OCI-LY3 (cell line): ENCODE data around the gene GRIK4.

Experiments
- EZH2phosphoT487 ChIP-seq: fragments of 200-600 bp; shearing (Covaris generic); IDR thresholded peaks from 2 replicates; pipeline ENCODE4 v1.6.1; 2018; ENCODE audit warnings: antibody characterized with exemption, mixed run types, low read depth
- TF ChIP-seq, protein P1 (sequence below): fragments of 200-600, 300-600 bp; sonication (generic); IDR thresholded peaks from 2 replicates; pipeline ENCODE4 v1.5.1; 2014; ENCODE audit warnings: antibody characterized with exemption, low read length, low read depth

DNA sequence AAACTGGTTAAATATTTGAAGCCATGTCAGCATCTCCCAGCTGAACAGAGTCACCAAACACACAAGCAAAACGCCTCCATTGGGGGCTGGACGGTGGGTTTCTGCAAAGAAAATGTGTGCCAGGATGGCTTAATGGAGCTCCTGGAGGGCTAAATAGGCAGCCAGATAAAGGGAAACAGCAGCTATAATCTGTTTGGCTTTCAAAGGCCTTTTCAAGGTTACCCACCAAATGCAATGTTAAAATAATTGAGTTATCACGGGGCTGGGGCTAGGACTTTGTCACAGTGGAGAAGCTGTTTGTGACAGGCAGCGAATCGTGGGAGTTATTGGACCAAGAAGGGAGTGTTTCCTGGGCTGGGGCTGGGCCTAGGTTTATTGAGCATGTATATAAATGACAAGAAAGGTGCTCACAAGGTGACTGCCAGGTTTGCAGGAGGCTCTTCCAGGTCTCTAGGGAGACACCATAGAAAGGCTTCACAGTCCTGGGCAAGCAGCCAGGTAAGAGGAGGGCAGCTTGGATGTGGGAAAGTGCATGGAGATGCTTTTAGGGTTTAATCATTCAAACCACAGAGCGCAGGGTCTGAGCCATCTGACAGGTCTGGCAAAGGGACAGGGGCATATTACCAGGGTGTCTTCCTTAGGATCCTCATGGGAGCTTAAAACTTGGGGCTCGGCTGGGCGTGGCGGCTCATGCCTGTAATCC, 28.3 kb downstream of the GRIK4 start:
- TF ChIP-seq, protein P1, sequence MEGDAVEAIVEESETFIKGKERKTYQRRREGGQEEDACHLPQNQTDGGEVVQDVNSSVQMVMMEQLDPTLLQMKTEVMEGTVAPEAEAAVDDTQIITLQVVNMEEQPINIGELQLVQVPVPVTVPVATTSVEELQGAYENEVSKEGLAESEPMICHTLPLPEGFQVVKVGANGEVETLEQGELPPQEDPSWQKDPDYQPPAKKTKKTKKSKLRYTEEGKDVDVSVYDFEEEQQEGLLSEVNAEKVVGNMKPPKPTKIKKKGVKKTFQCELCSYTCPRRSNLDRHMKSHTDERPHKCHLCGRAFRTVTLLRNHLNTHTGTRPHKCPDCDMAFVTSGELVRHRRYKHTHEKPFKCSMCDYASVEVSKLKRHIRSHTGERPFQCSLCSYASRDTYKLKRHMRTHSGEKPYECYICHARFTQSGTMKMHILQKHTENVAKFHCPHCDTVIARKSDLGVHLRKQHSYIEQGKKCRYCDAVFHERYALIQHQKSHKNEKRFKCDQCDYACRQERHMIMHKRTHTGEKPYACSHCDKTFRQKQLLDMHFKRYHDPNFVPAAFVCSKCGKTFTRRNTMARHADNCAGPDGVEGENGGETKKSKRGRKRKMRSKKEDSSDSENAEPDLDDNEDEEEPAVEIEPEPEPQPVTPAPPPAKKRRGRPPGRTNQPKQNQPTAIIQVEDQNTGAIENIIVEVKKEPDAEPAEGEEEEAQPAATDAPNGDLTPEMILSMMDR, result no peak
- no peak for TF ChIP-seq EZH2phosphoT487
